Measurements from ENCODE around the gene UBTD1. TPM values are rescaled to one million over a fixed set of nuclear protein-coding genes. Genes with fewer than 3 reads are reported as not detected.

The UBTD1 gene
- total RNA-seq, 1 experiment from 2014 or later = 19.0 TPM

- Histone ChIP-seq H3K23ac (ENCODE audit: insufficient read length, low read depth, low read length) (no peak overlapping the region), H3K79me2 (ENCODE audit: insufficient read depth, low read length) (no peaks in the 10 kb centered on the region), H3K9me3 (ENCODE audit: control insufficient read depth, low read depth, low read length) (no peaks in the 10 kb centered on the region), H3K79me1 (ENCODE audit: insufficient read depth, low read depth, low read length, poor library complexity, severe bottlenecking) (no peaks in the 10 kb centered on the region), H4K20me1 (ENCODE audit: control insufficient read depth, insufficient read depth, insufficient read length) (no peaks in the 10 kb centered on the region), H3K4me2 (ENCODE audit: insufficient read depth, insufficient read length, low read length) (no peak overlapping the region), H2BK5ac (ENCODE audit: insufficient read length, low read length) (no peak overlapping the region), H2BK12ac (ENCODE audit: insufficient read length, low read depth, low read length) (no peak overlapping the region), H3K9ac (ENCODE audit: extremely low read depth, insufficient read length, low read length) (no peak overlapping the region), H3K14ac (ENCODE audit: insufficient read depth, low read length) (no peak overlapping the region), H4K5ac (ENCODE audit: insufficient read length, low read depth, low read length) (no peak overlapping the region), H2BK15ac (ENCODE audit: low read depth, low read length) (no peak overlapping the region), H2AFZ (ENCODE audit: low read length) (no peak overlapping the region), H2BK20ac (ENCODE audit: low read depth, low read length, poor library complexity, severe bottlenecking) (no peak overlapping the region), H3K4me1 (ENCODE audit: insufficient read depth, low read length) (no peaks in the 10 kb centered on the region), H3K4ac (ENCODE audit: low read depth, low read length) (no peak overlapping the region), H2BK120ac (ENCODE audit: low read depth, low read length, poor library complexity, severe bottlenecking) (no peak overlapping the region), H4K8ac (replicated peaks; ENCODE audit: insufficient read length, low read depth, low read length) (no peak overlapping the region), H4K91ac (ENCODE audit: insufficient read length, low read depth, low read length) (no peak overlapping the region), H2AK5ac (ENCODE audit: insufficient read length, low read length) (no peak overlapping the region), H3T11ph (ENCODE audit: low read length) (no peak overlapping the region), H3K27ac (ENCODE audit: insufficient read length, low read depth, low read length) (no peak overlapping the region), H3K23me2 (ENCODE audit: insufficient read length, low read depth, low read length, poor library complexity, severe bottlenecking) (no peaks in the 10 kb centered on the region), H3K27me3 (ENCODE audit: insufficient read depth, low read length) (no peaks in the 10 kb centered on the region), H3K56ac (ENCODE audit: insufficient read length, low read depth, low read length) (no peak overlapping the region), H3K18ac (ENCODE audit: insufficient read length, low read depth, low read length) (no peak overlapping the region)
- WGBS (ENCODE audit: extremely low coverage, insufficient read length, low lambda C conversion rate) = no CpG with 5 or more reads among the region's 9 CpGs
- Mint-ChIP-seq H3K36me3 (ENCODE audit: insufficient read depth in 1 of 3, low read depth in 3 of 3) (no peaks in the 10 kb centered on the region), H3K27ac (no peak overlapping the region), H3K4me1 (peaks cover 3 to 13% of the 10 kb centered on the region in 2 experiments; a peak in 3 of 4 replicates), H3K27me3 (ENCODE audit: low read depth) (peaks cover 2% of the 10 kb centered on the region; the same call in 1 of the 2 replicates), H3K4me3 (no peak overlapping the region), H3K9me3 (no peaks in the 10 kb centered on the region)
- no peak for DNase-seq
- TF ChIP-seq CTCF (conservative IDR thresholded peaks at IDR 0.05) = no peak
These were observed 82.0 kb downstream of the UBTD1 start for GRCh38 chr10:97580421-97581367.
